Loucy (cell line): Measurements from ENCODE around the gene ZNF814.

ENCODE experiments used
- CTCF ChIP-seq: fragments of 200-600 bp; sonication (generic); conservative IDR thresholded peaks from 2 replicates; pipeline ENCODE4 v1.5.1; 2014; ENCODE audit warnings: mild to moderate bottlenecking, antibody characterized with exemption, low read length
- EZH2phosphoT487 ChIP-seq: fragments of 200-600 bp; IDR thresholded peaks from 2 replicates; pipeline ENCODE4 v1.6.1; 2018; ENCODE audit warnings: antibody characterized with exemption, mild to moderate bottlenecking, moderate library complexity, borderline replicate concordance

DNA sequence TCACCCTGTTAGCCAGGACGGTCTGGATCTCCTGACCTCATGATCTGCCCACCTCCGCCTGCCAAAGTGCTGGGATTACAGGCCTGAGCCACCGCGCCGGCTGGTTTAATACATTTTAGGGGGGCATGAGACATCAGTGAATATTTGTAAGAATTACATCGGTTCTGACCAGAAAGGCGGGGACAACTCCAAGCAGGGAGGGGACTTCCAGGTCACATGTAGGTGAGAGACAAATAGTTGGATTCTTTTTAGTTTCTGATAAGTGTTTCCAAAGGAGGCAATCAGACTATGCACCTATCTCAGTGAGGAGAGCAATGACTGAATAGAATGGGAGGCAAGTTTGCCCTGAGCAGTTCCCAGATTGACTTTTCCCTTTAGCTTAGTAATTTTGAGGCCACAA, 70.5 kb downstream of the ZNF814 start:
- TF ChIP-seq CTCF (no peak), EZH2phosphoT487 (no peak)
